GM21825 (cell line): ENCODE measurements around the gene CASP3.
"Not testable (repeated sequence)": the region's sequence is repeated elsewhere in the genome, so short reads cannot be mapped to it uniquely, and the experiment has no call there.

ENCODE experiments used
- ATAC-seq: cut with Tn5 transposase; IDR thresholded peaks from one replicate; pipeline ENCODE4 v1.9.1; 2021; ENCODE audit warnings: mild to moderate bottlenecking, moderate library complexity; ENCODE audit not compliant: unreplicated experiment

Gene CASP3

GRCh38 chr4:184636144-184636543 is 13.1 kb downstream of the CASP3 start:
- ATAC-seq = no peak

GRCh38 chr4:184635381-184635780 is 13.9 kb downstream of the CASP3 start:
- no peak for ATAC-seq

- ATAC-seq = no peak
Measured at GRCh38 chr4:184632842-184633241, 16.4 kb downstream of the CASP3 start.

GRCh38 chr4:184628103-184628502 is 21.1 kb downstream of the CASP3 start:
- no peak for ATAC-seq

- ATAC-seq = not testable (repeated sequence)
Measured at GRCh38 chr4:184625783-184626596, 23.3 kb downstream of the CASP3 start.

- no peak for ATAC-seq
Measured at GRCh38 chr4:184624972-184625554, 24.2 kb downstream of the CASP3 start.

- not testable (repeated sequence) for ATAC-seq
Measured at GRCh38 chr4:184624504-184624903, 24.7 kb downstream of the CASP3 start.

GRCh38 chr4:184621518-184621917 is 27.7 kb downstream of the CASP3 start:
- no peak for ATAC-seq

- ATAC-seq = no peak
Measured at GRCh38 chr4:184620212-184620867, 28.9 kb downstream of the CASP3 start.

- no peak for ATAC-seq
Measured at GRCh38 chr4:184617600-184618196, 31.5 kb downstream of the CASP3 start.

GRCh38 chr4:184616633-184617551 is 32.4 kb downstream of the CASP3 start:
- ATAC-seq = peak; percentile 84

- ATAC-seq = not testable (repeated sequence)
Measured at GRCh38 chr4:184616168-184616567, 33.1 kb downstream of the CASP3 start.

- ATAC-seq = no peak
Measured at GRCh38 chr4:184614509-184614908, 34.7 kb downstream of the CASP3 start.

GRCh38 chr4:184613405-184613804 is 35.8 kb downstream of the CASP3 start:
- no peak for ATAC-seq

- ATAC-seq = no peak
Measured at GRCh38 chr4:184612074-184612473, 37.2 kb downstream of the CASP3 start.

- not testable (repeated sequence) for ATAC-seq
Measured at GRCh38 chr4:184607429-184607828, 41.8 kb downstream of the CASP3 start.

GRCh38 chr4:184602857-184603256 is 46.4 kb downstream of the CASP3 start:
- not testable (repeated sequence) for ATAC-seq

GRCh38 chr4:184600982-184601381 is 48.3 kb downstream of the CASP3 start:
- not testable (repeated sequence) for ATAC-seq

GRCh38 chr4:184599492-184600135 is 49.6 kb downstream of the CASP3 start:
- ATAC-seq = no peak
